SK-N-SH (cell line): Measurements from ENCODE around the gene MMP2. TPM values are rescaled to one million over a fixed set of nuclear protein-coding genes. Genes with fewer than 3 reads are reported as not detected.

Source experiments
- CTCF ChIA-PET: fragments of 300-600, 350-600 bp; formaldehyde crosslinking; extraction: SDS; loops from one replicate; lab custom pipeline; 2021; lab: Yijun Ruan, JAX
- POLR2A ChIA-PET: fragments of 350-600 bp; sonication (Branson Sonifier 250); formaldehyde crosslinking; extraction: SDS; loops from one replicate; lab custom pipeline; 2020; ENCODE audit warnings: antibody characterized with exemption, inconsistent platforms; lab: Yijun Ruan, JAX
- DNase-seq: peaks from one replicate; pipeline ENCODE4 v3.0.0; 2012
- H2AFZ ChIP-seq: fragments of 200-600 bp; sonication (generic); 2 replicates; pipeline ENCODE4 v1.8.1; 2016; ENCODE audit warnings: antibody characterized with exemption, mild to moderate bottlenecking, low read depth
- H3F3A ChIP-seq: fragments of 200-600 bp; sonication (generic); replicated peaks from 2 replicates; pipeline ENCODE3; 2016; ENCODE audit warnings: antibody characterized with exemption, mild to moderate bottlenecking; ENCODE audit not compliant: insufficient read depth
- H3K27ac ChIP-seq, 2 experiments: fragments of 200-500 bp in 1 of 2; fragments of 200-600 bp in 1 of 2; sonication (Bioruptor generic) in 1 of 2; sonication (generic), shearing (Covaris generic) in 1 of 2; 2 replicates each; pipeline versions ENCODE4 v1.5.1 to v1.6.1; 2014 to 2016; ENCODE audit warnings: low read depth in 2 of 2, inconsistent platforms in 1 of 2, low read length in 1 of 2, mild to moderate bottlenecking in 1 of 2, mixed read lengths in 1 of 2
- H3K27me3 ChIP-seq: fragments of 200-600 bp; sonication (generic), shearing (Covaris generic); 2 replicates; pipeline ENCODE4 v1.6.1; 2016; ENCODE audit warnings: mixed run types; ENCODE audit not compliant: insufficient read depth
- H3K36me3 ChIP-seq, 2 experiments: fragments of 200-500 bp in 1 of 2; fragments of 200-600 bp in 1 of 2; sonication (Bioruptor generic) in 1 of 2; sonication (generic) in 1 of 2; replicated peaks in 1 of 2; 2 replicates each; pipeline versions ENCODE3 to v1.5.1; 2014 to 2016; ENCODE audit warnings: low read length in 1 of 2, mild to moderate bottlenecking in 1 of 2; ENCODE audit not compliant: insufficient read depth in 2 of 2, control insufficient read depth in 1 of 2
- H3K4me1 ChIP-seq, 2 experiments: fragments of 200-500 bp in 1 of 2; fragments of 200-600 bp in 1 of 2; sonication (Bioruptor generic) in 1 of 2; sonication (generic), shearing (Covaris generic) in 1 of 2; 2 replicates each; pipeline versions ENCODE4 v1.5.1 to v1.6.1; 2014 to 2016; ENCODE audit warnings: low read depth in 1 of 2, low read length in 1 of 2, mixed run types in 1 of 2; ENCODE audit not compliant: insufficient read depth in 2 of 2, control insufficient read depth in 1 of 2
- H3K4me2 ChIP-seq: fragments of 200-600 bp; sonication (generic), shearing (Covaris generic); 2 replicates; pipeline ENCODE4 v1.6.1; 2017; ENCODE audit warnings: mixed run types
- H3K4me3 ChIP-seq, 2 experiments: fragments of 200-500 bp in 1 of 2; fragments of 200-600 bp in 1 of 2; sonication (Bioruptor generic) in 1 of 2; sonication (generic), shearing (Covaris generic) in 1 of 2; 2 replicates each; pipeline versions ENCODE4 v1.5.1 to v1.8.1; 2014 to 2016; ENCODE audit warnings: low read depth in 2 of 2, inconsistent platforms in 1 of 2, low read length in 1 of 2, mild to moderate bottlenecking in 1 of 2, mixed read lengths in 1 of 2, moderate library complexity in 1 of 2
- H3K79me2 ChIP-seq: fragments of 200-600 bp; sonication (generic); 2 replicates; pipeline ENCODE4 v1.8.1; 2017; ENCODE audit warnings: mild to moderate bottlenecking; ENCODE audit not compliant: insufficient read depth
- H3K9ac ChIP-seq: fragments of 200-600 bp; sonication (generic); 2 replicates; pipeline ENCODE4 v1.6.1; 2017; ENCODE audit warnings: mixed run types
- H3K9me2 ChIP-seq: fragments of 200-600 bp; sonication (generic); 2 replicates; pipeline ENCODE4 v1.6.1; 2017; ENCODE audit warnings: mixed run types
- H3K9me3 ChIP-seq: fragments of 200-600 bp; sonication (generic); 2 replicates; pipeline ENCODE4 v1.6.1; 2017; ENCODE audit warnings: mixed run types, mild to moderate bottlenecking, moderate library complexity
- H4K20me1 ChIP-seq: fragments of 200-600 bp; sonication (generic); 2 replicates; pipeline ENCODE4 v1.6.1; 2017; ENCODE audit warnings: mild to moderate bottlenecking, mixed run types; ENCODE audit not compliant: insufficient read depth
- ELF1 ChIP-seq: IDR thresholded peaks from 2 replicates; pipeline ENCODE4 v1.4.0; 2012
- FOXM1 ChIP-seq: IDR thresholded peaks from 2 replicates; pipeline ENCODE4 v1.4.0; 2012; ENCODE audit warnings: low read depth, mild to moderate bottlenecking
- GATA2 ChIP-seq: sonication (generic); formaldehyde crosslinking; IDR thresholded peaks from 2 replicates; pipeline ENCODE4 v1.5.0; 2020; ENCODE audit warnings: mild to moderate bottlenecking, missing genetic modification reagents
- MEF2A ChIP-seq: IDR thresholded peaks from 2 replicates; pipeline ENCODE4 v1.4.0; 2012; ENCODE audit warnings: low read depth, borderline replicate concordance
- NRF1 ChIP-seq: IDR thresholded peaks from 2 replicates; pipeline ENCODE4 v1.6.1; 2012; ENCODE audit warnings: low read depth, mild to moderate bottlenecking, low read length
- RAD21 ChIP-seq: IDR thresholded peaks from 2 replicates; pipeline ENCODE4 v1.6.1; 2012; ENCODE audit warnings: mild to moderate bottlenecking, low read length
- RFX5 ChIP-seq: IDR thresholded peaks from 2 replicates; pipeline ENCODE4 v1.6.1; 2012; ENCODE audit warnings: mild to moderate bottlenecking, improper control_type of control experiment, low read length
- RXRA ChIP-seq: IDR thresholded peaks from 2 replicates; pipeline ENCODE4 v1.4.0; 2012; ENCODE audit warnings: low read depth, mild to moderate bottlenecking, borderline replicate concordance
- SMC3 ChIP-seq: IDR thresholded peaks from 2 replicates; pipeline ENCODE4 v1.6.1; 2012; ENCODE audit warnings: low read depth, low read length, improper control_type of control experiment
- TAF1 ChIP-seq: IDR thresholded peaks from 2 replicates; pipeline ENCODE4 v1.6.1; 2012; ENCODE audit warnings: low read depth, mild to moderate bottlenecking, low read length, moderate library complexity, borderline replicate concordance
- TEAD4 ChIP-seq: IDR thresholded peaks from 2 replicates; pipeline ENCODE4 v1.4.0; 2012; ENCODE audit warnings: mild to moderate bottlenecking, borderline replicate concordance; ENCODE audit not compliant: insufficient read depth
- YY1 ChIP-seq: IDR thresholded peaks from 2 replicates; pipeline ENCODE4 v1.4.0; 2012; ENCODE audit warnings: low read depth, mild to moderate bottlenecking
- WGBS: methylation state at CpG from one replicate; pipeline ENCODE4 v1.1.6; 2017; ENCODE audit warnings: low lambda C conversion rate; 5-methylcytosine and 5-hydroxymethylcytosine counted together
- polyA plus RNA-seq, 3 experiments: library from polyadenylated mRNA; depleted of rRNA; stranded (reverse); fragments of >200 nt; gene quantifications; 2 replicates each; pipeline ENCODE4 v1.2.3, GENCODE V29; 2012
- TF ChIP-seq, protein P1 (sequence below): fragments of 200-600 bp; sonication (generic); IDR thresholded peaks from 2 replicates; pipeline ENCODE4 v1.6.1; 2017; ENCODE audit warnings: antibody characterized with exemption, mild to moderate bottlenecking, moderate library complexity
- TF ChIP-seq, protein P2 (sequence below): IDR thresholded peaks from 2 replicates; pipeline ENCODE4 v1.4.0; 2012; ENCODE audit warnings: low read depth
- TF ChIP-seq, protein P3 (sequence below): IDR thresholded peaks from 2 replicates; pipeline ENCODE4 v1.6.1; 2012; ENCODE audit warnings: mild to moderate bottlenecking, low read depth, low read length, moderate library complexity

Gene MMP2
- polyA plus RNA-seq, 1 of the 3 experiments (the other 2 are of a cell fraction): 1,101 TPM

- H3K9me3 ChIP-seq: no peaks in the 10 kb centered on the region
- H3K4me2 ChIP-seq: peak overlapping the region; percentile 71; the same call in 1 of the 2 replicates
- no peaks in the 10 kb centered on the region for H3K9me2 ChIP-seq
- peaks cover 10% of the 10 kb centered on the region; the same call in 1 of the 2 replicates for H3K79me2 ChIP-seq
- H2AFZ ChIP-seq: no peak overlapping the region
- H4K20me1 ChIP-seq: no peaks in the 10 kb centered on the region
- H3K27ac ChIP-seq: peak overlapping the region; percentile 85 to 94
- ChIA-PET POLR2A (interaction anchor here (0.6 to 4.2 kb wide), 5 partner anchors 21 to 182 kb away, joined by 3 to 18 read pairs (median 5); partner anchors contain the start of gene SLC6A2), CTCF (interaction anchor here (1.0 to 5.5 kb wide), 22 partner anchors 8 to 201 kb away, joined by 3 to 47 read pairs (median 6); no protein-coding TSS in a partner anchor)
- peaks cover 77% of the 10 kb centered on the region for H3F3A ChIP-seq
- peaks cover 51 to 63% of the 10 kb centered on the region in 2 experiments for H3K4me1 ChIP-seq
- TF ChIP-seq RAD21 (peak; percentile 32; the same call in 1 of the 2 replicates), SMC3 (0 out of 2 replicates have a peak, but pooled peaks have one; percentile 3), YY1 (no peak)
- TF ChIP-seq, protein P1, sequence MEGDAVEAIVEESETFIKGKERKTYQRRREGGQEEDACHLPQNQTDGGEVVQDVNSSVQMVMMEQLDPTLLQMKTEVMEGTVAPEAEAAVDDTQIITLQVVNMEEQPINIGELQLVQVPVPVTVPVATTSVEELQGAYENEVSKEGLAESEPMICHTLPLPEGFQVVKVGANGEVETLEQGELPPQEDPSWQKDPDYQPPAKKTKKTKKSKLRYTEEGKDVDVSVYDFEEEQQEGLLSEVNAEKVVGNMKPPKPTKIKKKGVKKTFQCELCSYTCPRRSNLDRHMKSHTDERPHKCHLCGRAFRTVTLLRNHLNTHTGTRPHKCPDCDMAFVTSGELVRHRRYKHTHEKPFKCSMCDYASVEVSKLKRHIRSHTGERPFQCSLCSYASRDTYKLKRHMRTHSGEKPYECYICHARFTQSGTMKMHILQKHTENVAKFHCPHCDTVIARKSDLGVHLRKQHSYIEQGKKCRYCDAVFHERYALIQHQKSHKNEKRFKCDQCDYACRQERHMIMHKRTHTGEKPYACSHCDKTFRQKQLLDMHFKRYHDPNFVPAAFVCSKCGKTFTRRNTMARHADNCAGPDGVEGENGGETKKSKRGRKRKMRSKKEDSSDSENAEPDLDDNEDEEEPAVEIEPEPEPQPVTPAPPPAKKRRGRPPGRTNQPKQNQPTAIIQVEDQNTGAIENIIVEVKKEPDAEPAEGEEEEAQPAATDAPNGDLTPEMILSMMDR: peak; percentile 63
- 93% methylated on average over 9 of the region's 9 CpGs for WGBS
- peak overlapping the region; percentile 70; the same call in 1 of the 2 replicates for H3K9ac ChIP-seq
- no peak overlapping the region for H3K4me3 ChIP-seq
- peak; percentile 60 for DNase-seq
- peaks cover 61 to 70% of the 10 kb centered on the region in 2 experiments for H3K36me3 ChIP-seq
- H3K27me3 ChIP-seq: no peaks in the 10 kb centered on the region
Measured at GRCh38 chr16:55501549-55502322, 22.7 kb downstream of the MMP2 start.

DNA sequence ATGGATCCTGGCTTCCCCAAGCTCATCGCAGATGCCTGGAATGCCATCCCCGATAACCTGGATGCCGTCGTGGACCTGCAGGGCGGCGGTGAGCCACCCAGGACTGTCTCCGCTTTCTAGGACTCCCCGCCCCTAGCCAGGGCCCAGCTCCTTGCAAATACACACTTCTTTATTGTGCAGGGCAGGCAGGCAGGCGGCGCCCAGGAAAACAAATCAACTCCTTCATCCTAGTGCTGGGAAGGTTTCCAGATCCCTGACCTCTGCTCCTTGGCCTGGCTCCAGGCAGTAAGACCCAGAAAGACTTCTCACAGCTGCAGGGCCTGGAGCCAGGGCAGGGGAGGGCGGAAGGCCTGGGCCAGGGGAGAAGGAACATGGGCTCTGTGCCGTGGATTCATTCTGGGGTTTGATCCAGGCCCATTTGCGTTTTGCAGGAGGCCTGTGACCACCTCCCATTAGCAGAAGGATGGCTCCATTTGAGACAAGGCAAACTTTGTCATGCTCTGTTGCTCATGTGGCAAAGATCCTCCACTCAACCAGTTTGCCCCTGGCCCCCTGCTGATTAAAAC lies 23.9 kb downstream of the MMP2 start:
- peaks cover 10% of the 10 kb centered on the region; the same call in 1 of the 2 replicates for H3K79me2 ChIP-seq
- H3K4me1 ChIP-seq: peaks cover 48 to 59% of the 10 kb centered on the region in 2 experiments
- POLR2A ChIA-PET: interaction anchor here (0.9 to 4.2 kb wide), 5 partner anchors 8 to 158 kb away, joined by 3 to 18 read pairs (median 3); no protein-coding TSS in a partner anchor
- H3K27me3 ChIP-seq: no peaks in the 10 kb centered on the region
- H3K4me2 ChIP-seq: peak overlapping the region; percentile 71
- no peaks in the 10 kb centered on the region for H4K20me1 ChIP-seq
- H3K4me3 ChIP-seq: no peak overlapping the region
- CTCF ChIA-PET: interaction anchor here (0.6 to 5.5 kb wide), 17 partner anchors 7 to 536 kb away, joined by 3 to 47 read pairs (median 8); no protein-coding TSS in a partner anchor
- H3K27ac ChIP-seq: peak overlapping the region; percentile 85 to 94
- peaks cover 76% of the 10 kb centered on the region for H3F3A ChIP-seq
- H3K36me3 ChIP-seq: peaks cover 63 to 68% of the 10 kb centered on the region in 2 experiments
- DNase-seq: peak; percentile 78
- no peaks in the 10 kb centered on the region for H3K9me3 ChIP-seq
- no peaks in the 10 kb centered on the region for H3K9me2 ChIP-seq
- 0 out of 2 replicates have a peak overlapping the region, but pooled peaks have one; percentile 9 for H2AFZ ChIP-seq
- peak overlapping the region; percentile 30; the same call in 1 of the 2 replicates for H3K9ac ChIP-seq
- 22% methylated on average over 10 of the region's 13 CpGs for WGBS
- TF ChIP-seq RXRA (peak; percentile 82; the same call in 1 of the 2 replicates), ELF1 (0 out of 2 replicates have a peak, but pooled peaks have one; percentile 29), FOXM1 (peak; percentile 60; the same call in 1 of the 2 replicates), RFX5 (no peak), TEAD4 (peak; percentile 85), GATA2 (CRISPR knock-in tag) (no peak), NRF1 (no peak), TAF1 (no peak), YY1 (no peak), MEF2A (no peak)
- TF ChIP-seq, protein P2, sequence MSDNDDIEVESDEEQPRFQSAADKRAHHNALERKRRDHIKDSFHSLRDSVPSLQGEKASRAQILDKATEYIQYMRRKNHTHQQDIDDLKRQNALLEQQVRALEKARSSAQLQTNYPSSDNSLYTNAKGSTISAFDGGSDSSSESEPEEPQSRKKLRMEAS: peak; percentile 73
- TF ChIP-seq, protein P3, sequence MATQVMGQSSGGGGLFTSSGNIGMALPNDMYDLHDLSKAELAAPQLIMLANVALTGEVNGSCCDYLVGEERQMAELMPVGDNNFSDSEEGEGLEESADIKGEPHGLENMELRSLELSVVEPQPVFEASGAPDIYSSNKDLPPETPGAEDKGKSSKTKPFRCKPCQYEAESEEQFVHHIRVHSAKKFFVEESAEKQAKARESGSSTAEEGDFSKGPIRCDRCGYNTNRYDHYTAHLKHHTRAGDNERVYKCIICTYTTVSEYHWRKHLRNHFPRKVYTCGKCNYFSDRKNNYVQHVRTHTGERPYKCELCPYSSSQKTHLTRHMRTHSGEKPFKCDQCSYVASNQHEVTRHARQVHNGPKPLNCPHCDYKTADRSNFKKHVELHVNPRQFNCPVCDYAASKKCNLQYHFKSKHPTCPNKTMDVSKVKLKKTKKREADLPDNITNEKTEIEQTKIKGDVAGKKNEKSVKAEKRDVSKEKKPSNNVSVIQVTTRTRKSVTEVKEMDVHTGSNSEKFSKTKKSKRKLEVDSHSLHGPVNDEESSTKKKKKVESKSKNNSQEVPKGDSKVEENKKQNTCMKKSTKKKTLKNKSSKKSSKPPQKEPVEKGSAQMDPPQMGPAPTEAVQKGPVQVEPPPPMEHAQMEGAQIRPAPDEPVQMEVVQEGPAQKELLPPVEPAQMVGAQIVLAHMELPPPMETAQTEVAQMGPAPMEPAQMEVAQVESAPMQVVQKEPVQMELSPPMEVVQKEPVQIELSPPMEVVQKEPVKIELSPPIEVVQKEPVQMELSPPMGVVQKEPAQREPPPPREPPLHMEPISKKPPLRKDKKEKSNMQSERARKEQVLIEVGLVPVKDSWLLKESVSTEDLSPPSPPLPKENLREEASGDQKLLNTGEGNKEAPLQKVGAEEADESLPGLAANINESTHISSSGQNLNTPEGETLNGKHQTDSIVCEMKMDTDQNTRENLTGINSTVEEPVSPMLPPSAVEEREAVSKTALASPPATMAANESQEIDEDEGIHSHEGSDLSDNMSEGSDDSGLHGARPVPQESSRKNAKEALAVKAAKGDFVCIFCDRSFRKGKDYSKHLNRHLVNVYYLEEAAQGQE: 0 out of 2 replicates have a peak, but pooled peaks have one; percentile 33
- TF ChIP-seq, protein P1: peak; percentile 7; the same call in 1 of the 2 replicates
